NCI-H2196 (cell line): ENCODE measurements around the gene NCEH1.

Source experiments
- DNase-seq: peaks from one replicate; lab custom pipeline; 2025; ENCODE audit not compliant: unreplicated experiment; lab: John Stamatoyannopoulos, UW

NCEH1 gene

DNA sequence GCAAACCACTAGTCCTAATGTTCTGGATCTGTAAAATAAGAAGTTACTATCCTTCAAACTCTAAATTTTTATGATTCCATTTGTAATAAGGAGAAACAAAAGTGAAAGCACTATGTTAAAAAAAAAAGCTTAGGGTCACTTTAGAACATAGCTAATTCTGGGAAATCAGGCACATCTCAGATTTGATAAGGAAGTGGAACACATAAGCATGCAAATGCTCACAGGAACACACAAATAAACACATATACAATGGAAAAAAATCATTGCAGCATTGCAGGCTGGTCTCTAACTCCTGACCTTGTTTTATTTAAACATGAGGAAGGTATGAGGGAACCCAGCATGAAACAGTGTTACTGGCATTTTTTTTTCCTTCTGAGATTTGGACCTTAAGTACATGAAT is 124.4 kb downstream of the NCEH1 start:
- no peak for DNase-seq

DNA sequence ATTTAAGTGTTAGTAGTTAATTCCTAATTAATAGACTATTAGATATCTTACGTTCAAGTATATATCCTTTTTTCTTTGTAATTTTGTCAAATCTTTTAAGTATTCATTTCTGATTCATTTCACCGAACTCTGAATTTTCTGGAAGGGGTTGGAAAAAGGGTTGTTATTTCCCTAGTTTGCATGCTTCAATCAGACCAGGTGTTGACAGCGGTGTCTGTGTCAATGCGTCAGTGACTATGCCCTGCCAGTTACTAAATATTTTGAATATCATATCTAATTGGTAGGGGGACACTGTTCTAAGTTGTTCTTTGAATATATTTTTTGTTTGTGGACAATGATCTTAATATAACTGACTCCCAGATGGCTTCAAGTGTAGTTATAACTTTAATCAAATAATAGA is 124.9 kb downstream of the NCEH1 start:
- DNase-seq, result no peak

DNA sequence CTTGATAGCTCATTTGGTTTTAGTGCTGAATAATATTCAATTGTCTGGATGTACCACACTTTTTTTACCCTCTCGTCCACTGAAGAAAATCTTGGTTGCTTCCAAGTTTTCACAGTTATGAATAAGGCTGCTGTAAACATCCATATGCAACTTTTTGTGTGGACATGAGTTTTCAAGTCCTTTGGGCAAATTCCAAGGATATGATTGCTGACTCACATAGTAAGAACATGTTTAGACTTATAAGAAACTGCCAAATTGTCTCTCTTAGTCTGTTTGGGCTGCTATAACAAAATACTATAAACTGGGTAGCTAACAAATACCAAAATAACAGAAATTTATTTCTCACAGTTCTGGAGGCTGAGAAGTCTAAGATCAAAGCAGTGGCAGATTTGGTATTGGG is 128.2 kb downstream of the NCEH1 start:
- no peak for DNase-seq

DNA sequence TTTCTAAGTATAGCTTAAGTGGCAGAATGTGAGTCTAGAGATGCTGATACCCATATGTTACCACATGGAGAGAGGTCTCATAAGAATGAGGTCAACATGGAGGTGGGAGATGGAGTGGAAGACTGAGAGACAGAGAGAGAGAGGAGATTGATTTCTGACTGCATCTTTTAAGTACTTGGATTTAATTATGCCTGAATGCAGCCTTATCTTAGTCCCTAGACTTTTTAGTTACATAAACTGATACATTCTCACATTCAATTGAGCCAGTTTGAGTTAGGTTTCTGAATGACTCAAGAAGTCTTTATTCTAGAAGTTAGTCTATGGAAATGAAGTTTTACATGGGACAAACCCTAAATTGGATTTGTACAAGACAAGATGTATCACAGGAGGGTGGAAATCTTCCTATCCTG is 129.1 kb downstream of the NCEH1 start:
- no peak for DNase-seq

DNA sequence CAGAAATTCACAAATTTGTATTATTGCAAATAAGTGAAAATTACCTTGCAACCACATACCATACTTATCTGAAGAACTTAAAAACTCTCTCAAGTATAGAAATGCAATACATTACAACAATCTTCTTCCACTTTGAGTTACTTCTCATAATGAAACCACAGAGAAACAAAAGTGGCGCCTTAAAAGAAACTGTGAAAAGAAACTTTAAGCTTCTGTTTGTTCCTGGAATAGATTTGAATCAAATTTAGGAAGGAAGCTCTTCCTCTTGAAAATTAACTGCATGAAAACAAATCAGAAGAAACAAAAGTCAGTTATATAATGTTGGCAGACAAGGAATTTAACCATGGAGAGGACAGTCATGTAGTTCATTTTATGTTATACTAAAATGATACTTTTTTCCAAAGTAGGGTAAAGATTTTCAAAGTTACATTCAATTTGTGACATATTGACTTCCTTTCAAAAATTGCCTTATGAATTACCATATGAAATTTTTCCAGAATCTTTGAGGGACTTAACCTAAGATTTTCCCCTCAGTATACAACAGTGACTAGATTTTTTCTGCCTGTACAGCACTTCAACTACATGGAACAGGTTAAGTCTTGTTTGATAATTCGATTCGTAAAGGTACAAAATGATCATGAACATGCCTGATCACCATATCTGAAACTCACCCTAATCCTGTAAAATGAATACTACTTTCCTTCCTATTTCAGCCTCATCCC is 130.0 kb downstream of the NCEH1 start:
- DNase-seq, result no peak
